HUES48 (cell line): ENCODE measurements around the gene PAIP2B.
A peak's percentile ranks its signal among the peaks of the same experiment; 100 is the strongest.
"Not testable (repeated sequence)": the region's sequence is repeated elsewhere in the genome, so short reads cannot be mapped to it uniquely, and the experiment has no call there.

ENCODE experiments used
- H3K27ac ChIP-seq: one replicate; pipeline ENCODE4 v1.7.0; 2013; ENCODE audit warnings: low read depth, low read length, inconsistent platforms
- H3K27me3 ChIP-seq: 2 replicates; pipeline ENCODE4 v1.6.1; 2013; ENCODE audit warnings: mild to moderate bottlenecking, low read length; ENCODE audit not compliant: control insufficient read depth, insufficient read depth
- H3K36me3 ChIP-seq: 2 replicates; pipeline ENCODE4 v1.6.1; 2013; ENCODE audit warnings: low read length; ENCODE audit not compliant: control insufficient read depth, insufficient read depth
- H3K4me1 ChIP-seq: 2 replicates; pipeline ENCODE4 v1.6.1; 2013; ENCODE audit warnings: mild to moderate bottlenecking, low read length; ENCODE audit not compliant: control insufficient read depth, insufficient read depth
- H3K4me3 ChIP-seq: 2 replicates; pipeline ENCODE4 v1.5.1; 2013; ENCODE audit warnings: mild to moderate bottlenecking, low read depth, low read length
- H3K9ac ChIP-seq: 2 replicates; pipeline ENCODE4 v1.6.1; 2013; ENCODE audit warnings: mild to moderate bottlenecking, low read depth, low read length, moderate library complexity
- H3K9me3 ChIP-seq: 2 replicates; pipeline ENCODE4 v1.6.1; 2013; ENCODE audit warnings: low read length; ENCODE audit not compliant: control insufficient read depth, insufficient read depth

PAIP2B gene

GRCh38 chr2:71244302-71244660 is 17.4 kb upstream of the PAIP2B start:
- no peaks in the 10 kb centered on the region for H3K27me3 ChIP-seq
- no peak overlapping the region for H3K27ac ChIP-seq
- no peak overlapping the region for H3K4me3 ChIP-seq
- no peak overlapping the region for H3K9ac ChIP-seq
- no peaks in the 10 kb centered on the region for H3K36me3 ChIP-seq
- H3K9me3 ChIP-seq: no peaks in the 10 kb centered on the region
- peaks cover 7% of the 10 kb centered on the region for H3K4me1 ChIP-seq

GRCh38 chr2:71243634-71244301 is 16.9 kb upstream of the PAIP2B start:
- Histone ChIP-seq H3K9me3 (no peaks in the 10 kb centered on the region), H3K4me3 (no peak overlapping the region), H3K27ac (no peak overlapping the region), H3K36me3 (no peaks in the 10 kb centered on the region), H3K27me3 (no peaks in the 10 kb centered on the region), H3K4me1 (peaks cover 7% of the 10 kb centered on the region), H3K9ac (no peak overlapping the region)

- Histone ChIP-seq H3K9ac (no peak overlapping the region), H3K9me3 (no peaks in the 10 kb centered on the region), H3K27ac (no peak overlapping the region), H3K4me3 (no peak overlapping the region), H3K36me3 (no peaks in the 10 kb centered on the region), H3K4me1 (peaks cover 17% of the 10 kb centered on the region), H3K27me3 (no peaks in the 10 kb centered on the region)
These were observed 13.9 kb upstream of the PAIP2B start for GRCh38 chr2:71240794-71241193.

- Histone ChIP-seq H3K27me3 (no peaks in the 10 kb centered on the region), H3K27ac (no peak overlapping the region), H3K9ac (no peak overlapping the region), H3K36me3 (no peaks in the 10 kb centered on the region), H3K4me3 (no peak overlapping the region), H3K9me3 (peaks cover 12% of the 10 kb centered on the region; the same call in 1 of the 2 replicates), H3K4me1 (peaks cover 12% of the 10 kb centered on the region)
These were observed 11.2 kb upstream of the PAIP2B start for GRCh38 chr2:71238089-71238488.

GRCh38 chr2:71235930-71236587 is 9.2 kb upstream of the PAIP2B start:
- Histone ChIP-seq H3K27me3 (no peaks in the 10 kb centered on the region), H3K9me3 (peaks cover 23% of the 10 kb centered on the region), H3K4me1 (peaks cover 12% of the 10 kb centered on the region), H3K36me3 (no peaks in the 10 kb centered on the region), H3K9ac (no peak overlapping the region), H3K27ac (peak overlapping the region; percentile 68), H3K4me3 (no peak overlapping the region)

GRCh38 chr2:71233072-71233471 is 6.2 kb upstream of the PAIP2B start:
- Histone ChIP-seq H3K4me1 (peaks cover 12% of the 10 kb centered on the region), H3K9me3 (peaks cover 23% of the 10 kb centered on the region)
- not testable (repeated sequence) for H3K4me3 ChIP-seq, H3K27me3 ChIP-seq, H3K27ac ChIP-seq, H3K9ac ChIP-seq, H3K36me3 ChIP-seq

- no peaks in the 10 kb centered on the region for H3K27me3 ChIP-seq
- H3K36me3 ChIP-seq: no peaks in the 10 kb centered on the region
- peak overlapping the region; percentile 69 for H3K27ac ChIP-seq
- no peaks in the 10 kb centered on the region for H3K4me1 ChIP-seq
- peak overlapping the region; percentile 39 for H3K9ac ChIP-seq
- H3K9me3 ChIP-seq: no peaks in the 10 kb centered on the region
- H3K4me3 ChIP-seq: peak overlapping the region; percentile 82
These were observed 573 bp downstream of the PAIP2B start for GRCh38 chr2:71226096-71226964.

GRCh38 chr2:71224935-71225334 is 2.0 kb downstream of the PAIP2B start:
- Histone ChIP-seq H3K27ac (no peak overlapping the region), H3K9ac (no peak overlapping the region), H3K4me3 (no peak overlapping the region), H3K36me3 (no peaks in the 10 kb centered on the region), H3K27me3 (no peaks in the 10 kb centered on the region), H3K4me1 (no peaks in the 10 kb centered on the region), H3K9me3 (no peaks in the 10 kb centered on the region)

GRCh38 chr2:71224457-71224856 is 2.4 kb downstream of the PAIP2B start:
- Histone ChIP-seq H3K36me3 (no peaks in the 10 kb centered on the region), H3K9ac (no peak overlapping the region), H3K4me1 (no peaks in the 10 kb centered on the region), H3K27ac (no peak overlapping the region), H3K4me3 (no peak overlapping the region), H3K9me3 (no peaks in the 10 kb centered on the region), H3K27me3 (no peaks in the 10 kb centered on the region)

GRCh38 chr2:71223767-71224333 is 3.1 kb downstream of the PAIP2B start:
- no peak overlapping the region for H3K9ac ChIP-seq

GRCh38 chr2:71220743-71221142 is 6.2 kb downstream of the PAIP2B start:
- Histone ChIP-seq H3K9ac (no peak overlapping the region), H3K36me3 (no peaks in the 10 kb centered on the region), H3K9me3 (no peaks in the 10 kb centered on the region), H3K4me3 (no peak overlapping the region), H3K27me3 (no peaks in the 10 kb centered on the region), H3K27ac (no peak overlapping the region), H3K4me1 (no peaks in the 10 kb centered on the region)

More at GRCh38 chr2:71223767-71224333, 3.1 kb downstream of the PAIP2B start:
- H3K27ac ChIP-seq: no peak overlapping the region
- H3K4me1 ChIP-seq: no peaks in the 10 kb centered on the region
- H3K9me3 ChIP-seq: no peaks in the 10 kb centered on the region
- H3K36me3 ChIP-seq: no peaks in the 10 kb centered on the region
- no peaks in the 10 kb centered on the region for H3K27me3 ChIP-seq
- H3K4me3 ChIP-seq: no peak overlapping the region
